ENCODE results near the gene ARL14. TPM values are rescaled to one million over a fixed set of nuclear protein-coding genes. Genes with fewer than 3 reads are reported as not detected.

The ARL14 gene
- total RNA-seq, 1 donor from 2014 or later = 0.26 TPM

- DNase-seq (ENCODE audit: low read depth) = no peak
- Histone ChIP-seq H3K4me3 (ENCODE audit: low read depth, low read length) (no peak overlapping the region), H3K27me3 (ENCODE audit: control insufficient read depth, insufficient read depth, low read length) (no peaks in the 10 kb centered on the region), H3K36me3 (ENCODE audit: control insufficient read depth, insufficient read depth, low read length) (no peaks in the 10 kb centered on the region)
- FAIRE-seq = no peak
- TF ChIP-seq CTCF (IDR thresholded peaks at IDR 0.05; ENCODE audit: insufficient read depth, low read length, severe bottlenecking) = no peak
Measured at GRCh38 chr3:160697637-160698380, 20.8 kb downstream of the ARL14 start.

- TF ChIP-seq CTCF (IDR thresholded peaks at IDR 0.05; ENCODE audit: insufficient read depth, low read length, severe bottlenecking) = no peak
- Histone ChIP-seq H3K4me3 (ENCODE audit: low read depth, low read length) (no peak overlapping the region), H3K36me3 (ENCODE audit: control insufficient read depth, insufficient read depth, low read length) (no peaks in the 10 kb centered on the region), H3K27me3 (ENCODE audit: control insufficient read depth, insufficient read depth, low read length) (no peaks in the 10 kb centered on the region)
- DNase-seq (ENCODE audit: low read depth) (no peak), FAIRE-seq (no peak)
Measured at GRCh38 chr3:160698599-160699195, 21.7 kb downstream of the ARL14 start.

DNA sequence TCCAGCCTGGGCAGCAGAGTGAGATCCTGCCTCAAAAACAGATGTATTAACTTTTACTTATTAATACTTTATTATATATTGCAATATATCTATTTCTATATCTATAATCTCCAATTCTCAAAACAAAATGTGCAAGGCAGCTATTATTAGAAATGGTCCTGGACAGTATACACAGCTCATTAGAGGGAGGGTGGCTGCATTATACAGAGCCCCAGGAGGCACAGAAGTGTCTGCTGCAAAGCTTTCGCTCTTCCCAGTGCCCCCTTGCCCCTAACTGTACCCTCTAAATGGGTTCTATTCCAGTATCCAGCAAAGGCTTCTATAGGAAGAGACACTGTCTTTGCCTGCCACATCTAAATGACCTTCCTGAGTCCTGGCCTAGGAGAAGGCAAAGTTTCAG is 24.5 kb downstream of the ARL14 start:
- Histone ChIP-seq H3K4me3 (ENCODE audit: low read depth, low read length) (no peak overlapping the region), H3K36me3 (ENCODE audit: control insufficient read depth, insufficient read depth, low read length) (no peaks in the 10 kb centered on the region), H3K27me3 (ENCODE audit: control insufficient read depth, insufficient read depth, low read length) (no peaks in the 10 kb centered on the region)
- TF ChIP-seq CTCF (IDR thresholded peaks at IDR 0.05; ENCODE audit: insufficient read depth, low read length, severe bottlenecking) = no peak
- FAIRE-seq (no peak), DNase-seq (ENCODE audit: low read depth) (no peak)

GRCh38 chr3:160702290-160702689 is 25.3 kb downstream of the ARL14 start:
- TF ChIP-seq CTCF (IDR thresholded peaks at IDR 0.05; ENCODE audit: insufficient read depth, low read length, severe bottlenecking) = no peak
- Histone ChIP-seq H3K27me3 (ENCODE audit: control insufficient read depth, insufficient read depth, low read length) (no peaks in the 10 kb centered on the region), H3K36me3 (ENCODE audit: control insufficient read depth, insufficient read depth, low read length) (no peaks in the 10 kb centered on the region), H3K4me3 (ENCODE audit: low read depth, low read length) (no peak overlapping the region)
- DNase-seq (ENCODE audit: low read depth) (no peak), FAIRE-seq (no peak)

DNA sequence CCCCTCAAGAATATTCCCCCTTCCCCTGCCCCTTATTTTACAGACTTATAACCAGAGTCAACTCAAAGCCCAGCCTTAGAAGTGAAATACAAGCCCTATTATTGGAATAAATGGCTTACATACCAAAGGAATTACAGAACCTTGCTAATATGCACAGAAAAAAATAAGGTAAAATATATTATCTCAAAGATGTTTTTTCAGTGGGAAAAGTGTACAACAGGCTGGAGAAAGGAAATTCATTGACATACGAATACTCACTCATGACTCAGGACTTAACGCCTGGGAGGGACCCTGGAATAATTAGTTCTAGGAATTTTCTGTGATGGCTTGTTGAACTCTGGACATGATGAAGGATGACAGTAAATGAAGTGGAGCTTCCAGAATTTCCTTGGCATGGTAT is 27.0 kb downstream of the ARL14 start:
- H3K27me3 ChIP-seq (ENCODE audit: control insufficient read depth, insufficient read depth, low read length) = no peaks in the 10 kb centered on the region
- FAIRE-seq = no peak
- H3K4me3 ChIP-seq (ENCODE audit: low read depth, low read length) = no peak overlapping the region
- no peak for TF ChIP-seq CTCF (IDR thresholded peaks at IDR 0.05; ENCODE audit: insufficient read depth, low read length, severe bottlenecking)
- no peak for DNase-seq (ENCODE audit: low read depth)
- H3K36me3 ChIP-seq (ENCODE audit: control insufficient read depth, insufficient read depth, low read length) = no peaks in the 10 kb centered on the region
